ENCODE data around the gene SHROOM1. TPM values are rescaled to one million over a fixed set of nuclear protein-coding genes. Genes with fewer than 3 reads are reported as not detected.
"Not testable (repeated sequence)": the region's sequence is repeated elsewhere in the genome, so short reads cannot be mapped to it uniquely, and the experiment has no call there.

The SHROOM1 gene, protein sequence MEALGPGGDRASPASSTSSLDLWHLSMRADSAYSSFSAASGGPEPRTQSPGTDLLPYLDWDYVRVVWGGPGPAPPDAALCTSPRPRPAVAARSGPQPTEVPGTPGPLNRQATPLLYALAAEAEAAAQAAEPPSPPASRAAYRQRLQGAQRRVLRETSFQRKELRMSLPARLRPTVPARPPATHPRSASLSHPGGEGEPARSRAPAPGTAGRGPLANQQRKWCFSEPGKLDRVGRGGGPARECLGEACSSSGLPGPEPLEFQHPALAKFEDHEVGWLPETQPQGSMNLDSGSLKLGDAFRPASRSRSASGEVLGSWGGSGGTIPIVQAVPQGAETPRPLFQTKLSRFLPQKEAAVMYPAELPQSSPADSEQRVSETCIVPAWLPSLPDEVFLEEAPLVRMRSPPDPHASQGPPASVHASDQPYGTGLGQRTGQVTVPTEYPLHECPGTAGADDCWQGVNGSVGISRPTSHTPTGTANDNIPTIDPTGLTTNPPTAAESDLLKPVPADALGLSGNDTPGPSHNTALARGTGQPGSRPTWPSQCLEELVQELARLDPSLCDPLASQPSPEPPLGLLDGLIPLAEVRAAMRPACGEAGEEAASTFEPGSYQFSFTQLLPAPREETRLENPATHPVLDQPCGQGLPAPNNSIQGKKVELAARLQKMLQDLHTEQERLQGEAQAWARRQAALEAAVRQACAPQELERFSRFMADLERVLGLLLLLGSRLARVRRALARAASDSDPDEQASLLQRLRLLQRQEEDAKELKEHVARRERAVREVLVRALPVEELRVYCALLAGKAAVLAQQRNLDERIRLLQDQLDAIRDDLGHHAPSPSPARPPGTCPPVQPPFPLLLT
- polyA plus RNA-seq (2014; cell fraction: cytosol; rRNA removed), result 2.8 and 3.6 TPM in 2 replicates
- polyA plus RNA-seq (2014; cell fraction: nucleus; rRNA removed), result 3.9 and 13.1 TPM in 2 replicates

GRCh38 chr5:132830436-132831094, at the start of gene SHROOM1:
TSS of gene SHROOM1 (minus strand) at chr5:132830647. CDS start at chr5:132826140, 4,507 bp downstream.
- peak; percentile 41 for DNase-seq (ENCODE audit: low spot score)

GRCh38 chr5:132877938-132878337, 47.5 kb upstream of the SHROOM1 start:
- no peak for DNase-seq (ENCODE audit: low spot score)

- no peak for DNase-seq (ENCODE audit: low spot score)
Measured at GRCh38 chr5:132877466-132877865, 47.0 kb upstream of the SHROOM1 start.

DNA sequence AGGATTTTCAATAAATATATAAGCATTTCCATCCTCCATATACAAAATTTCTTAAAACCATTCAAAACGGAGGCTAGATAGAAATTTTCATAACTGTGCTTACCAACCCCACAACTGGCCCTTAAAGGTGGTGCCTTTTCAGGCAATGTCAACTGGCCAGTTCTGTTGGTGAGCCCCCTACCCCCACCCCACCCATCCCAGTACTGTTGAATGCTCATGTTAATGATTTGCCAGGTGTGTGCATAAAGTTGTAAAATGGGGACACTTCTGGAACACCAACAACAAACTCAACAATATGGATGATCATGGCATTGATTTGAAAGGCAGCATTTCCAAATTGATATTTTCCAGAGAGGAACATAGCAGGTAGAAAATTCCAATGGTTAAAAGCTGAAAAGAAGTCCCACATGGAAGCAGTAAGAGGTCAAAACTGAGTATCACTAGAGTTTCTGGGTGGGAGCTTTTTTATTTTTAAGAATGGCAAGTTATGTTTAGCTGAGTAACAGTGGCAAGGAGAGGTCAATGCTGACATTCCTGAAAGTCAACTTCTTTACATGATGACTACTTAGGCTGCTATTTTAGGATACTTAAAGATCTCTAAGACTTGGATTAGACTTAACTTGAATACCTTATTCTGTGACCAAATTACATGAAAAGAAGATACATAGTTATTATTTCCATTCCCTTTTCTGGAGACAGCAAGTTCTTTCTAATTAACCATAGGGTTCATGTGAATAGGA, 45.7 kb upstream of the SHROOM1 start:
- no peak for DNase-seq (ENCODE audit: low spot score)

- DNase-seq (ENCODE audit: low spot score), result no peak
Measured at GRCh38 chr5:132873930-132874271, 43.5 kb upstream of the SHROOM1 start.

DNA sequence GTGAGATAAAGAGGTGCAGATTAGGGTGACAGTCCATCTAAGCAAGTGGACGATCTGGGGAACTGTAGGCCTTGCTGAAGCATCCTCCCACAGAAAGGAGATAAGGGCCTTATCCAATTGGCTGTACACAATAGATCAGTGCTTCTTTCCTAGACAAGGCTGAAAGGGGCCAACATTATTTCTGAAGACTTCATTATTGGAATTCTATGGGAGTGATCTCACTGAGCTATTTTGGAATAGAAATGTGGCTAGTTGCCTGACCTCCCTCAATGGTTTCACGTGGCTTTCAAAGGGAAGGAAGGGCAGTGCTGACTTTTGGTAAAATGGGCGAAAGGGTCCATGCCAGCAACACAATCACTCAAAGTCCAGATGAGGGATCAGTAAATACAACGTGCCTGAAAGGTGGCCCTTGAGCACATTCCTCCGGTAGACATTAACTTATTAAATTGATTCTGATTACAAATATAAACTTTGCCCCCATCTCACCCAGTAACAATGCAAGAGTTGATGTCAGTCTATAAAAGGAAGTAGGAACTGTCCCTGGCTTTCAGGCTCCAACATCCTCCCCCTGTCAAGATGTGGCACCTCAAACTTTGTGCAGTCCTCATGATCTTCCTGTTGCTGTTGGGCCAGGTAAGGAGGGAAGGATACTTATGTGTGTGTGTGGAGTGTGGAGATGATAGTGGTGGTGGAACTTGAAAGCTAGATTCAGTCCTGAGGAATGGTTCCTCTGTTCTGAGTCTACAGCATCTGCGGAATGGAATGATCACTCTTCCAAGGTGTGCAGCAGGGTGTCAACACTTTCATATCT, 42.9 kb upstream of the SHROOM1 start, which contains the start of gene LEAP2:
LEAP2 (plus strand) TSS at position 550 of the 811 bp plus-strand sequence; CDS start at position 577, 27 bp downstream.
- DNase-seq (ENCODE audit: low spot score), result no peak

- DNase-seq (ENCODE audit: low spot score), result no peak
Measured at GRCh38 chr5:132872788-132873118, 42.3 kb upstream of the SHROOM1 start.

DNA sequence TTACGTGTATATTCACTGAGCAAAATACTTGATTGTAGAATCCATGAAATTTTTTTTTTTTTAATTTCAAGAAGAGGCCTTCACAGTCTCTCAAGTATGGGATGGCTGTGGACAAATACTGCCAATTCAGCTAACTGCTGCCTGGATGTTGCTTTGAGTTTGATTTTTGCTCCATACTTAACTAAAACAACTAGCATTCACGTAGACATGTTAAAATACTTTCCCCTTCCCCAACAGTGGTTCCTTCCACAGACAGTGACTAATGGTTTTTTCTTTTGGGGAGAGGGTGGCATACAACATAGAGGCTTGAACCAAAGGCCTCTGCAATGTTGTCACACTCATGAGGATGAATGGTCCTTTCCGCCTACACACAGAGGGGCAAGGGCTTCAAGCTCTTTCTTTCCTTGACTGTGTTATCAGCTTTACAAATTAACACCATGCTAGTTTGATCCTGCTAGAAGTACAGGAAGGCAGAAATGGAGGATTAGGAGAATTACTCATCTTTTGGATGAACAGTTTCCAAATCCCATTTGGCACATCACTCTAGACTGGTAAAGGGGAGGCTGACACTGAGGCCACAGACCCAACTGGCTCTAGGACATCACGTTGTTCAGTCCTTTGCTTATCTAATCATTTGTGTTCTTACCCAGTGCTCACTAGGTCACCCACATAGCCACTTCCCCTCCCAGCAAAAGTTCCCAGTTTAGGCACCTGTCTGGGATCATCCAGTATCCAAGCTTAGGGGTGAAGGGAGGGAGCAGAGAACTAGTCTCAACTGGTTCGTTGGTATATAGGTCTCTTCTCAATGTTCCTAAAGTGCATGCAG, 41.2 kb upstream of the SHROOM1 start:
- DNase-seq (ENCODE audit: low spot score), result no peak

DNA sequence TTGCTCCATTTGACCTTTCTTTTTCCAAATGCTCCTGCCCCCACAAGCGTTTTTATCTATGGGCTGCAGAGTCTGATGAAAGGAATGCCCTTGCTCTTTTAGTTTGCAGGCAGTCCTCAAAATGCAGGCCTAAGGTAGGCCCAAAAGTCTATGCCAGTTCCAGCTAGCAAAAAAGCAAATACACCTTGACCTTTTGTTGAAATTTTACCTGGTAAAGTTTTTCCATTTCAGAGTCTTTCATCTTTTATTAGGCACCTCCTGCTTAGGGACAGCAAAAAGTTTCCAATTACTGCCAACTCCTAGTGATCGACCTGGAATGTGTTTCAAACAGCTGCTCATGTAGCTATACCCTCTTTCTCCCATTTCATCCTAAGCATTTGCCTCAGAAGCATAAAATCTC, 40.4 kb upstream of the SHROOM1 start:
- no peak for DNase-seq (ENCODE audit: low spot score)

DNA sequence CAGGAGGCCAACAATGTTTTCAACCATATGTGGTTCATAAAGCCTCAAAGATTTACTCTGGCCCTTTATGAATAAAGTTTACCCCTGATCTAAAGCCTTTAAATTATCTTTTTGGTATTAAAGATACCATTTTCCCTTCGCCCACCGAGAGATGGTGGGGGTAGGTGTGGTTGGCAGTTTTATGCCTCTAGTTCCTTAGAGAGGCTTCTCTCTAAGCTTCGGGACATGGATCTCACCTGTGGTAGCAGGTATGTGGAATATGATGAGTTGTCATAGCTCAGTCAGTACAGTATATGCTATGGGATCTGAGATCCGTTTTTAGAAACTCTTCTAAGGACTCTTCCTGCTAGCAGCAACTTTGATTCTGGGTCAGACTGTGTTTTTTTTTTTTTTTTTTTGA, 38.3 kb upstream of the SHROOM1 start:
- DNase-seq (ENCODE audit: low spot score), result no peak

DNA sequence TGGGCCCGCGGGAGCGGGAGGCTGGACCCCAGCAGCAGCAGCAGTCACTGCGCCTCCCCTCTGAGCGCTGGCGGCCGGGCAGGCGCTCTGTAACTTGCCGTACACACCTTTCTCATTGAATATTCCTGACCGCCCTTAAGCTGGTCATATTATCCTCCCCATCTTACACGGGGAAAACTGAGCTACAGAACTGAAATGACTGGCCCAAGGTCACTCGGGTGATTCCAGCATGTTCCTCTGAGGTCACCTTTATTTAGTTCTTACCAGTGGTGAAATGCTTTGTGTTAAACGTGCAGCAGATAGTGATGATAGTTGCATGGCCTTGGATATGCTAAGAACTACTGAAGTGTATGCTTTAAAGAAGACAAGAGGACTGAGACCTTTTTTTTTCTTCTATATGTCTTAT, 36.6 kb upstream of the SHROOM1 start:
- DNase-seq (ENCODE audit: low spot score), result no peak

DNA sequence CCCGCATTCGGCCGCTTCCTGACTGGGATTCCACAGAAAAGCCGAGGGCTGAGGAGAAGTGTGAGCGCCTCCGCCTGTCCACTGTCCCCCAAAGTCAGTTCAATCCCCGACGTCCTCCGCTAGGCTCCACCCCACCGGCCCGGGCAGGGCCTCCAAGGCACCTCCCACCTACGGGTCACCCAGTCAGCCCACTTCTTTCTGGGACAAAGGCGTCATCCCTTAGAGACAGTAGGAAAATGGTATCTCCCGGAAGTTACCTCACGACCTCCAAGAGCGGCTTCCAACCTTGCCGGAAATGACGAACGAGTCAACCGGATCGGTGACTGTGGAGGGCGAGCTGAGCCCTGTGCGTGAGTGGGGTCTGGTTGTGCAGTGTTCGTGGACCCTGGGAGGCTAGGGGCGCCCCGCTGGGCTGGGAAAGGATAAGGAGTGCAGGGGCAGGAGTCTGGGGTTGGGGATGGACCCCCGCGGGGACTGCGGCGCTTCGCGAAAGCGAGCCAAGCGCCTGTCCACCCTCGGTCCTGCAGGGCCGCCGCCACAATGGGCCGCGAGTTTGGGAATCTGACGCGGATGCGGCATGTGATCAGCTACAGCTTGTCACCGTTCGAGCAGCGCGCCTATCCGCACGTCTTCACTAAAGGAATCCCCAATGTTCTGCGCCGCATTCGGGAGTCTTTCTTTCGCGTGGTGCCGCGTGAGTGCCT, 36.0 kb upstream of the SHROOM1 start, which contains the start of the genes GDF9 and UQCRQ:
GDF9 (minus strand) TSS at position 128 of the 704 bp plus-strand sequence. CDS start 1,936 bp downstream, outside the sequence.
UQCRQ (plus strand) TSS at position 301 of the 704 bp plus-strand sequence; CDS start at position 541, 240 bp downstream.
- DNase-seq (ENCODE audit: low spot score), result peak; percentile 100

DNA sequence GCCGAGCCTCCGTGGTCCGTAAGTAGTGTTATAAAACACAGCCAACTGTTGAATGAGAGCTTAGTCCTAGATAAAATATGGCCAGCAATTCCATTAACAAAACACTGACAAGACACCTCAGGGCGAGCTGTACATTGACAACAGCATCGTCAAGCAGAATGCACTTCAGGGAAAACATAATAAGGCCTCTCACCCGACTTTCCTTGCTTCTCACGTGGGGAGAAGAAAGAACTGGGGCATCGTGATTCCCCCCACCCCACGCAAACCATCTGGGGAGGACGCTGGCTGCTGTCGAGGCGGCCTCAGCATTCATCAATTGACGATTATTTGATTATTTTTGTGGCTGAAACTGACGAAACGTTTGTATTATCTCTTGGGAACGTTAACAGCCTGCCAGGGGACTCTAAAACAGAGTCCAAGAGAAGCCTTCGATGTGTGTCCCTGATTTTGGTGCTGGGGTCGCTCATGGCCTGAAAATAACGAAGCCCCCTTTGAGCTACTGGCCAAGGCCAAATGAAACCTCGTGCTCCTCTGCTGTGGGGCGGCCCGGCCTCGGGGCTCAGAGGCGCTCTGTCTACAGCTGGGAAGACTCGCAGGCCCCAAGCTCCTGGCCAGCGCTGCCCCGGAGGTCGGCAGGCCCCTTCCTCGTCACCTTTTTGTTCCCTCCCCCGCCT, 35.4 kb upstream of the SHROOM1 start:
- peak; percentile 11 for DNase-seq (ENCODE audit: low spot score)

- DNase-seq (ENCODE audit: low spot score), result no peak
Measured at GRCh38 chr5:132860742-132861141, 30.3 kb upstream of the SHROOM1 start.

GRCh38 chr5:132859889-132860437, 29.5 kb upstream of the SHROOM1 start:
- DNase-seq (ENCODE audit: low spot score), result no peak

DNA sequence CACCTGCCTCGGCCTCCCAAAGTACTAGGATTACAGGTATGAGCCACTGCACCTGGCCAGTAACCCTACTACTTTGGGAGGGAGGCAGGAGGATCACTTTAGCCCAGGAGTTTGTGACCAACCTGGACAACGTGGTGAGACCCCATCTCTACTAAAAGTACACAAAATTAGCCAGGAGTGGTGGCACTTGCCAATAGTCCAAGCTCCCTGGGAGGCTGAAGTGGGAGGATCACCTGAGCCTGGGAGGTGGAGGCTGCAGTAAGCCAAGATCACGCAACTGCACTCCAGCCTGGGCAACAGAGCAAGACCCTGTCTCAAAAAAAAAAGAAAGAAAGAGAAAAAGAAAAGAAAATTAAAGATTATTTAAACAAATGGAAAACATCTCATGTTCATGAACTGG, 25.6 kb upstream of the SHROOM1 start:
- no peak for DNase-seq (ENCODE audit: low spot score)

- DNase-seq (ENCODE audit: low spot score), result not testable (repeated sequence)
Measured at GRCh38 chr5:132854992-132855391, 24.5 kb upstream of the SHROOM1 start.

- DNase-seq (ENCODE audit: low spot score), result no peak
Measured at GRCh38 chr5:132854301-132854700, 23.9 kb upstream of the SHROOM1 start.

Measured in SK-N-DZ (cell line).